ENCODE results near the gene TM9SF4. TPM values are rescaled to one million over a fixed set of nuclear protein-coding genes. Genes with fewer than 3 reads are reported as not detected.

Gene TM9SF4
- total RNA-seq, 1 donor = 41.1 TPM

DNA sequence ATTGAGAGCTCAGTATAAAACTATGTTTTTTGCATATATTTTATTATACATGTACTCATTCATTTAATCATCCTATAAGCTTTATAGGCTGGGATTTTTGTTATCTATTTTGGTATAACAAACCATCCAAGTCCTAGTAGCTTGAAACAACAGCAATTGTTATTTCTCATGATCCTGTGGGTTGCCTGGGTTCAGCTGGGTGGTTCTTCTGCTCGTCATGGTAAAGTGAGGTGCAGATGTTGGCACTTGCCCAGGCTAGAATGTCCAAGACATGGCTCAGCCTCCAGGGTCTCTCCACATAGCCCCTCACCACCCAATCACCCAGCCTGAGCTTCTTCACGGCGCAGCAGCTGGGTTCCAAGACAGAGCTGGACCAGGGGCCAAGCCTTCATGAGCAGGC lies 20.8 kb upstream of the TM9SF4 start:
- DNase-seq (ENCODE audit: low read depth) = no peak
- H3K4me3 ChIP-seq (ENCODE audit: low read depth, low read length) = no peak overlapping the region
- TF ChIP-seq, protein P1, sequence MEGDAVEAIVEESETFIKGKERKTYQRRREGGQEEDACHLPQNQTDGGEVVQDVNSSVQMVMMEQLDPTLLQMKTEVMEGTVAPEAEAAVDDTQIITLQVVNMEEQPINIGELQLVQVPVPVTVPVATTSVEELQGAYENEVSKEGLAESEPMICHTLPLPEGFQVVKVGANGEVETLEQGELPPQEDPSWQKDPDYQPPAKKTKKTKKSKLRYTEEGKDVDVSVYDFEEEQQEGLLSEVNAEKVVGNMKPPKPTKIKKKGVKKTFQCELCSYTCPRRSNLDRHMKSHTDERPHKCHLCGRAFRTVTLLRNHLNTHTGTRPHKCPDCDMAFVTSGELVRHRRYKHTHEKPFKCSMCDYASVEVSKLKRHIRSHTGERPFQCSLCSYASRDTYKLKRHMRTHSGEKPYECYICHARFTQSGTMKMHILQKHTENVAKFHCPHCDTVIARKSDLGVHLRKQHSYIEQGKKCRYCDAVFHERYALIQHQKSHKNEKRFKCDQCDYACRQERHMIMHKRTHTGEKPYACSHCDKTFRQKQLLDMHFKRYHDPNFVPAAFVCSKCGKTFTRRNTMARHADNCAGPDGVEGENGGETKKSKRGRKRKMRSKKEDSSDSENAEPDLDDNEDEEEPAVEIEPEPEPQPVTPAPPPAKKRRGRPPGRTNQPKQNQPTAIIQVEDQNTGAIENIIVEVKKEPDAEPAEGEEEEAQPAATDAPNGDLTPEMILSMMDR (IDR thresholded peaks at IDR 0.05; ENCODE audit: insufficient read depth, low read length) = no peak

DNA sequence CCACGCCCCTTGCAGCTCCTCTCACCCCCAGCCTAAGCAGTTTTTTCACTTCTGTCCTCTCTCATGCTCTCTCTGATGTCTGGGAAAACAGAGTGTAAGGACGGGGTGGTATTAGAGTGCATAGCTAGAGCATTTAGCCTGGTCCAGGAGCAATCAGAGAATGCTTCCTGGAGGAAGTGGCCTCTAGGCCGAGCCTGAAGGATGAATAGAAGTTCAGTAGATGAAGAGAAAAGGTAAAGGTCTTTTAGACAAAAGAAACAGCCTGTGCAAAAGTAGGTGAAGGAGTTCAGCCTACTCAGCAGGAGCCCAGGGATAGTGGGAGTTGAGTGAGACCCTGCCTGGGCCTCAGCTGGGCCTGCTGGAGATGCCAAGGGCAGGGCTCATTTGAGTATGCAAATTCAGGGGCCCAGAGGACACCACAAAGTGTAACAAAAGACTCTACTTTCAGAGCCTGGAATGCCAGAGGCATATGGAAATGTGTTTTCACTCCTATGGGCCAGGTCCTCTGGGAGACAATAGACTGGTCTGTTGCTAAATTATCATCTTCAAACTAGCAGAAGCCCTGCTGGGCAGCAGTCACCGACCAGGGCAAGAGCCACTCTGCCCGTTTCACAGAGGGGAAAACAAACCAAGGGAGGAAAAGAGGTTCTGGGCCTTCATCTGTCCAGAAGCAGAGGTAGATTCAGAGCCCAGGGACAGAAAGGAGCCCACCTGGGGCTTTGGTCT lies 19.7 kb upstream of the TM9SF4 start:
- H3K4me3 ChIP-seq (ENCODE audit: low read depth, low read length) = no peak overlapping the region
- TF ChIP-seq, protein P1 (IDR thresholded peaks at IDR 0.05; ENCODE audit: insufficient read depth, low read length) = no peak
- no peak for DNase-seq (ENCODE audit: low read depth)

DNA sequence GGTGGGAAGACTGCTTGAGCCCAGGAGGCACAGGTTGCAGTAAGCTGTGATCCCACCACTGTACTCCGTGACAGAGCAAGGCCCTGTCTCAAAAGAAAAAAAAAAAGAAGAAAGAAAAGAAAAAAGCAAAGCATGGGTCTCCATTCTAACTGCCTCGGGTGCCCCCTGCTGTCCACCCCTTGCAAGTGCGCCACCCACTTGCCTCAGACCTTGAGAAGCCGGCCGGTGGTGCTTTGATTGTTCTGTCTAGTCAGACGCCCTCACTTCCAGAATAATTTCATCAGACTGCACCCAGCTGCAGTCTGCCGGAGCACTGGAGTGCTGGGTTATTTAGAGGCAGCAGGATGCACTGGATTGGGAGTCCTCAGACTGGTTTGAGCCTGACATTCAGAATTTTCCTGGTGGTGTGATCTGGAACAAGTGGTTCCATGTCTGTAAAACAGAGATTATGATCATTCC lies 17.6 kb upstream of the TM9SF4 start:
- TF ChIP-seq, protein P1 (IDR thresholded peaks at IDR 0.05; ENCODE audit: insufficient read depth, low read length) = peak; percentile 98
- H3K4me3 ChIP-seq (ENCODE audit: low read depth, low read length) = no peak overlapping the region
- peak; percentile 81 for DNase-seq (ENCODE audit: low read depth)

DNA sequence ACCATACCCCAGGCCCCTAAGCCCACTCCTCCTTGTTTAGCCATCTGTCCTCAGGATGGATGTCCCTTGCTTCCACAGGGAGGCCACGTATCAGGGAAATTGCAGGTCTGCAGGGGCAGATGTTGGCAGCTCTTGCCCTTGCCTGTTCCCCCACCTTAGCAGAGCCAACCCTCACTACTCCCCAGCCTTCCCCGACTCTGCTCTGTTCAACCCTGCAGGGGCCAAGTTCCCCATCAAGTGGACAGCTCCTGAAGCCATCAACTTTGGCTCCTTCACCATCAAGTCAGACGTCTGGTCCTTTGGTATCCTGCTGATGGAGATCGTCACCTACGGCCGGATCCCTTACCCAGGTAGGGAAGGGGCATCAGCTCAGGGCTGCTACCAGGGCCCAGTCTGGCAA lies 10.7 kb upstream of the TM9SF4 start:
- H3K4me3 ChIP-seq (ENCODE audit: low read depth, low read length) = no peak overlapping the region
- TF ChIP-seq, protein P1 (IDR thresholded peaks at IDR 0.05; ENCODE audit: insufficient read depth, low read length) = no peak
- no peak for DNase-seq (ENCODE audit: low read depth)

DNA sequence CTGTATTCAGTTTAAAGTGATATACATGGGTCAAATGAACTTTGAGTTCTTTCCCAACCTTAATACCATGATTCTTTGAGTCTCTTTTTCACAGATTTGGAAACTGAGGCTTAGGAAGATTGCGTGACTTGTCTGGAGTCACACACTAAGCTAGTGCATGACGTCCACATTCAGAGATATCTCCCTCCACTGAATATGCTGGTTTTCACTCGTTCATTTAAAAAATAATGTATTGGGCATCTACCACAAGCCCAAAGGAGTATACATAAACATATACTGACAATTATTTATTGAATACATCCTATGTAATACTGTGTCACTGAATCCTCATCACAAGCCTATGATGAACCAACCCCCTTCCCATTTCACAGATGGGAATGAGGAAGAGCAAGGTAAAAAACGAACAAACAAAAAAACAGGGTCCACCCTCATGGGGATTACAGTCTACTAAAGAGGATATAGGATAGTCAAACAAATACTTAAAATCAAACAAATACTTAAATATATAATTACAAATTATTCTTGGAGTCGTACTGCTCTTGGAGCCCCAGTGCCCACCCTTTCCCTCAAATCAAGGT lies 611 bp upstream of the TM9SF4 start:
- no peak overlapping the region for H3K4me3 ChIP-seq (ENCODE audit: low read depth, low read length)
- no peak for DNase-seq (ENCODE audit: low read depth)
- TF ChIP-seq, protein P1 (IDR thresholded peaks at IDR 0.05; ENCODE audit: insufficient read depth, low read length) = no peak

DNA sequence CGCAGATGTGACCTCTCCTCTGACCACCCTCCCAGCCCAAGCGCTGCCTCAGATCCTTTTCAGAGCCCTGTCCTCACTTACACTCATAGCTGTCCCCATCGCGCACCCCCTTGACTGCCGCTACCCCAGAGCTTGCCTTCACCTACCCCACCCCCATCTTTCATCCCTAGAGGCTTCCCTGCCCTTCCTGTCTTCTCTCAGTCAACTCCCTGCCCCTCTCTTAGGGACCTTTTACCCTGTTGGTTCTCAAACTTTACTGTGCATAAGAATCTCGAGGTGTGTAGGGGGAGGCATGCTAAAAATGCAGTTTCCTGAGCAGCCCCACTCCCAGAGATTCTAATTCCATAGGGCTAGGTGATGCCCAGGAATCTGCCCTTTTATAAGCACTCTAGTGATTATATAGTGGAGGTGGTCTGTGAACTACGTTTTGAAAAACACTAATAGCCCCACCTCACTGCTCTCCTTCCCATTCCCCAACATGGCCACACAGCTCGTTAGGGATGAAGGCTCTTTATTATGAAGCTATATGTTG lies 725 bp downstream of the TM9SF4 start:
- peak overlapping the region; percentile 99 for H3K4me3 ChIP-seq (ENCODE audit: low read depth, low read length)
- no peak for DNase-seq (ENCODE audit: low read depth)
- TF ChIP-seq, protein P1 (IDR thresholded peaks at IDR 0.05; ENCODE audit: insufficient read depth, low read length) = no peak

Data from fibroblast of the aortic adventitia (primary cell).